Omental fat pad (tissue), 4 donors: ENCODE data around the gene CFDP1. TPM values are rescaled to one million over a fixed set of nuclear protein-coding genes. Genes with fewer than 3 reads are reported as not detected.

Experiments
- ATAC-seq: fragments of 150-250 bp; one replicate; pipeline ENCODE4 v1.9.1; 2016; ENCODE audit warnings: mild to moderate bottlenecking, moderate library complexity; ENCODE audit not compliant: low FRiP score
- DNase-seq: peaks from one replicate; pipeline ENCODE4 v3.0.0-alpha.2; 2019; ENCODE audit warnings: low spot score
- total RNA-seq, 4 donors: library from RNA; depleted of rRNA; stranded (reverse); fragments of >200 nt; gene quantifications; one replicate each; pipeline ENCODE4 v1.1.0, GENCODE V29; 2016
- TF ChIP-seq, protein P1 (sequence below), 3 donors: fragments of 450-650 bp; IDR thresholded peaks; one replicate each; pipeline ENCODE4 v1.5.1; 2016 to 2017; ENCODE audit warnings: antibody characterized with exemption in 3 of 3, mild to moderate bottlenecking in 3 of 3, moderate library complexity in 2 of 3

Gene CFDP1
- total RNA-seq, 4 donors from 2014 or later, result 37.5 to 54.4 (median 49.2) TPM

DNA sequence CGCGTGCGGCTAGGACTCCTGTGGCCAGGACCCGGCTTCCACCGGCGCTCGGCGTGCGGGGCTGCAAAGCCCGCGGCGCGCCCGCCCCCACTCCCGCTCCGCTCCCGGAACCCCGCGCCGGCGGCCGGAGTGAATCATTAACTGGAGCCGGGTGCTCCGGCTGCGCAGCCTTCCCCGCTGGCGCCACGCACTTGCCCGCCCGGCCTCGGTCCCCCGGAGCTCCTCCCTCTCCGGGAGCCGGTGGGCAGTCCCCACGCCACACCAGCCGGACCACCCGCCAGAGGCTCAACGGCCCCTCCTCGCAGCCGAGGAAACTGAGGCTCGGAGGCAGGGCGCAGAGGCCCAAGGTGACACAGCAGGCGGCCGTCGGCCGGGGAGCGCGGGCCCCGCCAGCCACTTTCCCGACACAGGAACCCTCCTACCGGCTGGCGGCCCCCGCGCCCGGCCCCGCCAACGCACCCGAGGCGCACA, 182.5 kb downstream of the CFDP1 start:
- no peak for DNase-seq
- ATAC-seq, result peak; percentile 38
- TF ChIP-seq, protein P1, sequence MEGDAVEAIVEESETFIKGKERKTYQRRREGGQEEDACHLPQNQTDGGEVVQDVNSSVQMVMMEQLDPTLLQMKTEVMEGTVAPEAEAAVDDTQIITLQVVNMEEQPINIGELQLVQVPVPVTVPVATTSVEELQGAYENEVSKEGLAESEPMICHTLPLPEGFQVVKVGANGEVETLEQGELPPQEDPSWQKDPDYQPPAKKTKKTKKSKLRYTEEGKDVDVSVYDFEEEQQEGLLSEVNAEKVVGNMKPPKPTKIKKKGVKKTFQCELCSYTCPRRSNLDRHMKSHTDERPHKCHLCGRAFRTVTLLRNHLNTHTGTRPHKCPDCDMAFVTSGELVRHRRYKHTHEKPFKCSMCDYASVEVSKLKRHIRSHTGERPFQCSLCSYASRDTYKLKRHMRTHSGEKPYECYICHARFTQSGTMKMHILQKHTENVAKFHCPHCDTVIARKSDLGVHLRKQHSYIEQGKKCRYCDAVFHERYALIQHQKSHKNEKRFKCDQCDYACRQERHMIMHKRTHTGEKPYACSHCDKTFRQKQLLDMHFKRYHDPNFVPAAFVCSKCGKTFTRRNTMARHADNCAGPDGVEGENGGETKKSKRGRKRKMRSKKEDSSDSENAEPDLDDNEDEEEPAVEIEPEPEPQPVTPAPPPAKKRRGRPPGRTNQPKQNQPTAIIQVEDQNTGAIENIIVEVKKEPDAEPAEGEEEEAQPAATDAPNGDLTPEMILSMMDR (IDR thresholded peaks at IDR 0.05), result no peak

DNA sequence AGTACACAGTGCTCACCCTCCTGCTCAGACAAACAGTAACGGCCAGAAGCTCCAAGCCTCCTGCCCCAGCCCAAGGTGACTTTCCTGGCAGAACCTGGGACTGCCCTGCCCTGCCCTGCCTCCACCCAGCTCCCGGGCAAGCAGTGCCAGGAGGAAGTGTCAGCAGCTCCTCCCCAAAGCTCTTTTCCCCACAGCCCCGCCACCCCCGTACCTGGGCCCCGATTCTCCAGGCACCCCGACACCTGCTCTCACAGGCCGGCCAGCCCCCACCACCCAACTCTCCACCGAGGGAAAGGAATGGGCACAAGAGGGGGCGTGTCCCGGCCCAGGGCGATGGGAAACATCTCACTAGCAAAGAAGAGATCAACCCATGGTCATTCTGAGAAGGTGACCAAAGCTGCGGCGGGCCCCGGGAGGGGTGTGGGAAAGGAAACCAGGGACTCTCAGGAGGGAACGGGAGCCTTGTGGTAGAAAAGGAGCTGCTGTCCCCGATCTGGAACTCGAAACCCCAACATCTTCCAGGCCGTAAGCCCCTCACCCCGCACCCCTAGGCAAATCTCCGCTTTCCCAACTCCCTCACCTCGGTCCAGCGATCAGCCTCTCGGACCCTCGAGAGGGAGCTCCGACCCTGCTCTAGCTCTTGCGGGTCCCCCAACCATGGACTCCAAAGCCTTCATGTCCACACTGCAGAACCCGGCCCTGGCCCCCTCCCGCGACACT, 183.1 kb downstream of the CFDP1 start:
- TF ChIP-seq, protein P1 (IDR thresholded peaks at IDR 0.05), result no peak
- DNase-seq (no peak), ATAC-seq (no peak)

DNA sequence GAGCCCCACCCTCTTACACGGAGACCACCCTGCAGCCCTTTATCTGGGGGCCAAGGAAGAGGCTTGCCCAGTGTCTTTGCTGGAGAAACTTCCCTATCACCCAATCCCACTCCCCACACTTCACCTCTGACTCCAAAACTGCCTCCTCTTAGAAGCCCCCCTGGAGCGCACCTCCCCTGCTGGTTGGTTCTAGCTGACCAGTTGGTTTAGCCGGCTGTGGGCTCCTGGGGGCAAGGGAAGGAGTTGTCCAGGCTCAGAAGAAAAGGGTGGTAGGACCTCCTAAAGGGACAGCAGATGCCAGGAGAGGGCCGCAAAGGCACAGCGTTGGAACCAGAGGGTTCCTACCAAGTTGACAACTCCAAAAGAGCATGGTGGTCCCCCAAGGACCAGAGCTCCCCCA, 183.9 kb downstream of the CFDP1 start:
- DNase-seq, result no peak
- TF ChIP-seq, protein P1 (IDR thresholded peaks at IDR 0.05), result no peak

DNA sequence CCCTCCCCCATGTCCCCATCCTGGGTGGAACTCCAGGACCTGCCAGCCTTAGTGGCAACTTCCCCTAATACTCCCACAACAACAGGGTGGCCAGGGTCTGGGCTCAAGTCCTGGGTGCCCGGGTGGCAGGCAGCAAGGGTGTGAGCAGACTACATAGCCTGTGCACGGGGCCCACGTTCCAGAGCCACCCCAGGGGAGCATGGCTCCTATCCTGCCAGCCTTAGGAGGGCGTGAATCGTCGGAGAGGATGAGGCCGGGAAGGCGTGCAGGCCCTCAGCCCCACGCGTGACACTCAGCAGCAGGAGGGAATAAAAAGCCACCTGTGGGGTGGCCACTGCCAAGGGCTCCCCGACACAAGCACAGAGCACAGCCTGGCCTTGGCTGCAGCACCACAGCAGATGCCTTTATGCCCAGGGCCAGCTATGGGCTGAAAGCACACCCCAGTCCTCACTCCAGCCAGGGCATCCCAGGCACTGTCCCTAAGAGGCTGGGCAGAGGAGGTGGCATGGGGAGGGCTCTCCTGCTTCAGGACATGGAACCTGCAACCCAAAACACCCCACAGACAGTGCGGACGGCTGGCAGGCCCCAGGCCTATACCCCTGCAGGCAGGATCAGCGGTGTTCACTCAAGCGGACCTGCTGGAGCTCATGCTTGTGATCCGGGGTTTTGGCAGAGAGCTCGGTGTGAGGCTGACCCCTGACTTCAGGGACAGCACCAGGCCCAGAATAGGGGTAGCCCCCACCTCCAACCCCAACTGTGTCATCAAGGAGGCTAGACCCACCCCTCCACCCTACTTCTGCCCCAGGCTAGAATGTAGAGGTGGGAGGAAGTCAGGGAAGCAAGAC, 184.5 kb downstream of the CFDP1 start:
- ATAC-seq, result no peak
- no peak for DNase-seq
- TF ChIP-seq, protein P1 (IDR thresholded peaks at IDR 0.05), result no peak

More for the DNA sequence above, 183.9 kb downstream of the CFDP1 start:
- ATAC-seq, result no peak

DNA sequence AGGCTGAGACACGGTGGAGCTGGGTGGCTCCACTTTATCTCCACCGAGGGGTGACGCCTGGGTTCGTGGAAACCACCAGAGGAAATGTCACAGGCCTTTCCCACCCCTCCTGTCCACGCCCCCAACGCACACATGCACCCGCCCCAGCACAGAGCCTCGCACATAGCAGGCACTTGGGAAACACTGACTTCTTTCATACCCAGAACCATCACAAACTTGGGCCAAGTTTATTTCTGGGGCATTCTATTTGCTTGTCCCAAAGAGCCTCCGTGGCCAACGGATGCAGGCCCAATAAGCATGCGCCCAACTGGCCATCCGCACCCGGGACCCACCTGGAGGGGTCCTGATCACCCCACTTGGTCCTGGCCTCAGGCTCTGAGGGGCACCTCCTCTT, 185.2 kb downstream of the CFDP1 start:
- no peak for ATAC-seq
- DNase-seq, result no peak
- TF ChIP-seq, protein P1 (IDR thresholded peaks at IDR 0.05), result no peak

DNA sequence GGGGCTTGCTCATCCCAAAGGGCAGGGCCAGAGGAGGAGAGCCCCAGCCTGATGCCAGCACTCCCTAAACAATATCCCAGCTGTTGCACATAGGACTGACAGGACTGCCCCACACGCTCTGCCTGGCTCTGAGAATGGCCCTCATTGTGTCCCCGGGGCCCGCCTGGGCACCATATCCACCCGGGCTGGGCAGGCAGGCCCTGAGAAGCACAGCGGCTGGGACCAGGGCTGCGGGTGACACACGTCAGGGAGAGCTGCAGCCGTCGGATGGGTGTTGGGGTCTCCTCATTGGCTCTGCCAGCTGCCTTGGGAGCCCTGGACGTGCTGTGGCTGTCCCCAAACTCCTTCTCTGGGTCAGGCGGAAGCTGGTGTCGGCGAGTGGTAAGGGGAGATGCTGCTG, 186.1 kb downstream of the CFDP1 start:
- TF ChIP-seq, protein P1 (IDR thresholded peaks at IDR 0.05), result no peak
- DNase-seq (no peak), ATAC-seq (no peak)
